HG02884 (cell line): ENCODE results near the gene USP31.
"Not testable (repeated sequence)": the region's sequence is repeated elsewhere in the genome, so short reads cannot be mapped to it uniquely, and the experiment has no call there.

Source experiments
- ATAC-seq: cut with Tn5 transposase; IDR thresholded peaks from one replicate; pipeline ENCODE4 v1.9.1; 2021; ENCODE audit warnings: mild to moderate bottlenecking, moderate library complexity; ENCODE audit not compliant: unreplicated experiment

USP31 gene

DNA sequence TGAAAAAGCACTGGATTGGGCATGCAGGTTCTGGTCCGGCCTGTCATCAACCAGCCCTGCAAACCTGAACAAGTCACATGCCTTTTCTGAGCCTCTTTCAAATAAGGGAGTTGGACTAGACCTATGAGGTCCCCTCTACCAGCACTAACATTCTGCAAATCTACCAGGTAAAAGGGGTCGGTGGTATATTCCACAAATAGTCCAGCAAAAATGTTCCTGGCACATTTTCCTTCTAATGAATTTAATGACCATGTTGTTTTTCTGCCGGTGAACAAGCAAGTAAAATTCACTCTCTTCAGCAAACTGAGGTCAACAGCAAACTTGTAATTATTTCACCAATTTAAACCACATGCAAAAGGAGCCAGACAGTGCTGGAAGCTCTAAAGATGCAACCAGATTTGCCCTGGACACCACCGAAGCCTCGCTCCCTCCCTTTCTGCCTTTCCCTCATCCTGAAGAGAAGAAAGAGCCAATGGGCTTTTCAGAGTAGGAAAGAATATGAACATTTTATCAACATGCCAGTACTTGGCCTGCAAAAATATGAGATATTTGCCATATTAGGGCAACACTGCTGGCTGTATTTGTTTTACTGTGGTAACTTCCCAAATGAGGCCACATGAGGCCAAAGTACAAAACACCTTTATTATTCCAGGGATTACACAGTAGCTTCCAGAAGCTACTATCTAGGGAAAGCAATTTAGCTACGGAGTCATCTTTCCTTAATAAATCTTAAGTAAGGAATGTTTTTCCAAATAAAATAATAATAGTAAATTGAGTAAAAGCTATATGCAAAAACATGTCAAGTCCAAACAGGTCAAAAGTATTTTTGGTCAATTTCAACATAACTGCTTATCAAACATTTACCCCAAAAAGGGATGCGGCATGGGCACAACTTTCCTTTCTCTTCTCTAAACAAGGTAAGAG is 45.0 kb downstream of the USP31 start:
- ATAC-seq = no peak

DNA sequence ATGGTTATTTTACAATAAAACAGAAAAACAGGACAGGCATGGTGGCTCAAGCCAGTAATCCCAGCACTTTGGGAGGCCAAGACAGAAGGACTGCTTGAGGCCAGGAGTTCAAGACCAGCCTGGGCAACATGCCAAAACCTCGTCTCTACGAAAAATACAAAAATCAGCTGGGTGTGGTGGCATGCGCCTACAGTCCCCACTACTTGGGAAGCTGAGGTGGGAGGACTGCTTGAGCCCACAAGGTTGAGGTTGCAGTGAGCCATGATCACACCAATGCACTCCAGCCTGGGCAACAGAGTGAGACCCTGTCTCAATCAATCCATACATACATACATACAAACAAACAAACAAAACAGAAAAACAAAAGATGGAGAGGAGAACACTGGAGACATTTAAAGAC is 45.6 kb downstream of the USP31 start:
- no peak for ATAC-seq

DNA sequence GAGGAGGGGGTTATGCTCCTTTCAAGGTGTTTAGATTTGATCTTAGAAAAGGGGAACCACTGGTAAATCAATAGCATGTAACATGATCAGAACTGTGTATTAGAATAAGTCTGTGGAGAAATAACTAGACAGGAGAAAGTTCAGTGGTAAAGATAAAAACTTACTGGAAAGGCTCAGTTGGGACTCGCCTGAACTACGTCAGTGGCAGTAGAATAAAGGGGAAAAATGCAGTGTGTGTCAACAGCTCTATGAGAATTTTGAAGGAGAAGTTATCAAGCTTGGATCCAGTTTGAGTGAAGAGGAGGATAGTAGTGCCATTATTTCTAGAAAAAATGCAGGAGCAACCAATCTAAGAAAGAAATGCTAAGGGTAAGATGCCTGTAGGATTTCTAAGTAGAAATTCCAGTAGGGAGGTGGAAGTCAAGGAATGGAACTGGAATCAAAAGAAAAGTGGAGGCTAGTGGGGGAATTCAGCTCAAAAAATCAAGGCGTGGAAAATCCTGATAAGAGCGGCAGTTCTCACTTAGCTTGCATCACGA is 48.2 kb downstream of the USP31 start:
- no peak for ATAC-seq

DNA sequence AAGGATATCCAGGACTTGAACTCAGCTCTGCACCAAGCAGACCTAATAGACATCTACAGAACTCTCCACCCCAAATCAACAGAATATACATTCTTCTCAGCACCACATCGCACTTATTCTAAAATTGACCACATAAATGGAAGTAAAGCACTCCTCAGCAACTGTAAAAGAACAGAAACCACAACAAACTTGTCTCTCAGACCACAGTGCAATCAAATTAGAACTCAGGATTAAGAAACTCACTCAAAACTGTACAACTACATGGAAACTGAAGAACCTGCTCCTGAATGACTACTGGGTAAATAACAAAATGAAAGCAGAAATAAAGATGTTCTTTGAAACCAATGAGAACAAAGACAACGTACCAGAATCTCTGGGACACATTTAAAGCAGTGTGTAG is 52.8 kb downstream of the USP31 start:
- ATAC-seq = not testable (repeated sequence)

DNA sequence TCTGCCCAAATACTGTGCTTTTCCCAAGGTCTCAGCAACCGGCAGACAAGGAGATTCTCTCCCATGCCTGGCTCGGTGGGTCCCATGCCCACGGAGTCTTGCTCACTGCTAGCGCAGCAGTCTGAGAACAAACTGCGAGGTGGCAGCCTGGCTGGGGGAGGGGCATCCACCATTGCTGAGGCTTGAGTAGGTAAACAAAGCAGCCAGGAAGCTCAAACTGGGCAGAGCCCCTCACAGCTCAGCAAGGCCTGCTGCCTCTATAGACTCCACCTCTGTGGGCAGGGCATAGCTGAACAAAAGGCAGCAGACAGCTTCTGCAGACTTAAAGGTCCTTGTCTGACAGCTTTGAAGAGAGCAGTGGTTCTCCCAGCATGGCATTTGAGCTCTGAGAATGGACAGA is 55.1 kb downstream of the USP31 start:
- ATAC-seq = not testable (repeated sequence)

DNA sequence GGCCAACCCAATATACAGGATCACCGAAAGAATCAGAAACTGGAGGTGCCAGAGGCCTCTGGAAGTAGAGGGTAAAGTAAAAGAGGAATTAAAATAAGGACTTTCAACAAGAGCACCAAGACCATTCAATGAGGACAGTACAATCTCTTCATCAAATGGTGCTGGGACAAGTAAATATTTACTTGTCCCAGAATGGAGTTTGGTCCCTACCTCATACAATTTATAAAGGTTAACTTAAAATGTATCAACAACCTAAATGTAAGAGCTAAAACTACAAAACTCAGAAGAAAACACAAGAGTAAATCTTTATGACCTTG is 56.5 kb downstream of the USP31 start:
- no peak for ATAC-seq

DNA sequence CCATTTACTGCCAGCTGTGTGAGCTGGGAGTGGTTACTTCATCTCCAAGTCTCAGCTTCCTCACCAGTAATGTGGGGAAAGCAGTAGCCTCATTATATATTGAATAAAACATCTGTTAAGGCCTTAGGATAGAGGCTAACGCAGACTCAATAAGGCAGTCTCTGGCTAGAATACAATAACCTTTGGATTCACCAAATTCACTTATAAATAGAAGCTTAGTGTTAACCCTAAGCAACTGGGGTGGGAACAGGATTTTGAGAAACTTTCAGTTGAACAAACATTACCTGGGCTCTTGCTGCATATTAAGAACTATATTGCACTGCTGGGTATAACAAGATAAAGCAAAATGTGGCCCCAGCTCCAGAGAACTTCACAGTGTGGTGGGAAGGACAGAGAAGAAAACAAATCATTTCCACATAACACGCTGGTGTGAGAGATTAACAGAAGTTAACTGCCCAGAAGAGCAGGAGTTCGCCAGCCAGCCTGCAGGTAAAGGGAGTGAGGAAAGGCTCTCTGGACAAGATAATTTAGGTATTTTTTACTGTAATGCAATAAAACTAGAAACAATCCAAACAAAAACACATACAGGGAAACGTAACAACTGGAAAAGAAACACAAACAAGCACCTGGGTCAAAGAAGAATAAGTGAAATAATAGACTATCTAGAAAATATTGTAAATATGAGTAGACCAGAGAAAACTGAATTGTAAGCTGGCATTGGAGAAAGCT is 57.0 kb downstream of the USP31 start:
- no peak for ATAC-seq

DNA sequence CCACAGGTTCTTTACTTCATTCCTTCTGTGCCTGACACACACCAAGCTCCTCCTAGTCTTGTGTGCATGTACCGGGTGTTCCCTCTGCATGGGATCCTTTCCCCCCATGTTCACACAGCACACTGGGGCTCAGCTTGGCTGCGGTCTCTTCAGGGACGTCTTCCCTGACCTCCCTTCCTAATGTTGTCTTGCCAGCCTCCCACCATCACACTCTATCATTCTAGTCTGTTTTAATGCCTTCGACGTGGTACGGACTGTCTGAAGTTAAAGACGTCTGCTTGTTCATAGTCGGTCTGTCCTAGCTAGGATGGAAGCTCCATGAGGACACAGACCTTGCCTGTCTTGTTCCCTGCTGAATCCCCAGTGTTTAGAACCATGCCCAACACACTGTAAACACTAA is 60.1 kb downstream of the USP31 start:
- no peak for ATAC-seq

DNA sequence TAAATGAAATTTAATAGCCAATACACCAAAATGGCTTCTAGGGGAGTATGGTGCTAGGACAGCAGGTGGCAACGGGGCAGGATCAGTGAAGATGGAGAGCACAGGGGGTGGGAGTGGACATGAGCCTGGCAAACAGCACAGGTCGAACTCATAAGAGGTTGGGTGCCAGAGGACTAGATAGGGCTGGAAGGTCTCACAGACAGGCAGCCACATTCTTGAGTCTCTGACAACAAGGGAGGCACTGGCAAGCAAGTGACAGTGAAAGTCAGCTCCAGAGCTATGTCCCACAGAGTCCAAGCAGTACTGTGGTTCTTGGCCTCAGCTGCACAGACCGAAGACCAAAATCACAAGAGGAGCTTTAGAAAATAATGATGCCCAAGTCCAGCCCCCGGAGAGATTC is 61.2 kb downstream of the USP31 start:
- no peak for ATAC-seq

DNA sequence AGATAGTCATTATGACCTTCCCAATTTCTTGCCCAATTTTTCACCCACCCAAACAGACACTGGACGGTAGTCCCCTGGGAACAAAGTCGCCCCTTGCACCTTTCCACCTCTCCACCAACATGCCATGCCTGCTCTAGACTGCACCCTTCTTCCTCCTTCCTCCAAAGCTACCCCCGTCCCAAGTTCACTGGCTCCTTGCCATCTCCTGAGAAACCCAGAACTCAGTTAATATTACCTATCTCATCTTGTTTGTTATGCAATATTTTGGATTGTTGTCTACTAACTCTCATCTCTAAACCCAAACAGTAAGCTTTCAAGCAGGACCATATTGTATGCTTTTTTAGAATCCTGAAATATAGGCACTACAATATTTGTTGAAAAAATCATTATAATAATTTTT is 63.3 kb downstream of the USP31 start:
- no peak for ATAC-seq

DNA sequence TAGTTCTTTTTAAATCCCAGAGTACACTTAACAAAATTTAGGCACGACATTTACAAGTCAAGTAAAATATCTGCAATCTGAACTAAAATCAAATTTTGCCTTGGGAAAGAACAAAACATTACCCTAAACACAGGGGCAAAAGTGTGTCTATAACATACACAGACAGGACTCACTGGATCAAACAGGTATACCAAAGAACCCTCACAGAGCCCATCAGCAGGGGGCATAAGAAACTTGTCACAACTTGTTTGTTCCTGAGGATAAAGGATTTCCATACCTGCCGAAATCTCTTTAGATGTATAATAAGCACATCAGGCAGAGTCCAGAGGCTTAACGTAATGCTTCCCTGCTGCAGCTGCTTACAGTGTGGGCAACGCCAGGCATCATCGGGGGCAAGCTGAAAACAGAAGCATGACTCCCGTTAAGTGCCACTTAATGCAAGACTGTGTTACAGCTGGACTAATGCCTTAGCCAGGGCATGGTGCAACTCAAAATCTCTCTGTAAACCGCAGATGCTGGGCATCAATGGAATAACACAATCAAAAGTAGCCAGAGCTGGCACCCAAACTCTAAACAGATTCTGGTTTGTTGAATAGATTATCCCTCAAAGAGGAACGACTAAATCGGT is 67.0 kb downstream of the USP31 start:
- ATAC-seq = no peak

DNA sequence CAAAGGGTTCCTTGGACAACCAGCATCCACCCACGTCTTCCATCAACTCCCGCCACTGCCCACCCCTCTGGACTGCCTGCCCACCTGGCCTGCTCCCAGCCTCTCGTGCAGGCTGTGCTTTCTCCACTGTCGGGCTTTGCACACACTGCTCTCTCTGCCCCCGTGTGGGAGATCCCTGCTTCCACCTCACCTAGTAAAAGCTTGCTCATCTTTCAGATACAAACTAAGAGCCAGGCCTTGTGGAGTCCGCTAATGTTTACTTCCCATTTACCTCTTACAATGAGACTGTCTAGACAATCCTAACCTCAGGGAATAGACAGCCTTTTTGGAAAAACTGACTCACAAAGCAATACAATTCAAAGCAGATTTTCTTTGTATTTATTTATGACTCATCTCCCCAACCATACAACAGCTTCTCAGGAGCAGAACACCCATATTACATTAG is 67.6 kb downstream of the USP31 start:
- ATAC-seq = no peak

DNA sequence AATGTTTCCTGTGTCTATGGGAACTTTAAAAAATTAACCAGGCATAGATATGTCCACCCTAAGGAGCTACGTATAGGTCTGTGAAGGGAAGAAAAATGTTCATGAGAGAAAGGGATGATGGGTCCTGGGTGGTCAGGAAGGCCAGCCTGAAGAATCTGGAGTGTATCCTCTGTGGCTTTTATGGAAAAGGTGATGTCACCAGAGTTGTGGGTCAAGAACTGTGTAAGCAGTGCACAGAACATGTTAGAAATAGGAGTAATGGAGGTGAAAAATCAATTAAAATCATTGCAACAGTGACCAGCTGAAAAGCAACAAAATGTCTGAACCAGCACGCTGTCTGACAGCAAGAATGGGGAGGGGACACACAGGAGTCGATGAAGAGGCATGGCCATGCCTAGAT is 68.5 kb downstream of the USP31 start:
- no peak for ATAC-seq

DNA sequence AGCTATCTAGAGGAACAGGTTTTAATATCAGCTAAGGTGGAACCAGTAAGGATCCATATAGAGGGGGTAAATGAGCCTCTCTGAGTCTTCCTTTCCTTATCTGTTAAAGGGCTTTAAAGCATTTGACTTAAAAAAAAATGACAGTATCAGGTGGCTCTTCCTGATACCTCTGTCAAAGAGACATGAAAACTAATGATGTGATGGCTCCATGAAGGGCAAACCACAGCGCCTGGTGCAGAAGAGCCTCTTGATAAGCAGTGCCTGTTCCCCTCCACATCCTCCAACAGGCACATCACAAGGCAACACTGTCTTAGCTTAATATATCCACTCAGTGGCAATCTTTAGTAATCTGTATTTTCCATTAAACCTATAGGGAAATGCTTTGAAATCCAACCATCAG is 68.9 kb downstream of the USP31 start:
- ATAC-seq = no peak

DNA sequence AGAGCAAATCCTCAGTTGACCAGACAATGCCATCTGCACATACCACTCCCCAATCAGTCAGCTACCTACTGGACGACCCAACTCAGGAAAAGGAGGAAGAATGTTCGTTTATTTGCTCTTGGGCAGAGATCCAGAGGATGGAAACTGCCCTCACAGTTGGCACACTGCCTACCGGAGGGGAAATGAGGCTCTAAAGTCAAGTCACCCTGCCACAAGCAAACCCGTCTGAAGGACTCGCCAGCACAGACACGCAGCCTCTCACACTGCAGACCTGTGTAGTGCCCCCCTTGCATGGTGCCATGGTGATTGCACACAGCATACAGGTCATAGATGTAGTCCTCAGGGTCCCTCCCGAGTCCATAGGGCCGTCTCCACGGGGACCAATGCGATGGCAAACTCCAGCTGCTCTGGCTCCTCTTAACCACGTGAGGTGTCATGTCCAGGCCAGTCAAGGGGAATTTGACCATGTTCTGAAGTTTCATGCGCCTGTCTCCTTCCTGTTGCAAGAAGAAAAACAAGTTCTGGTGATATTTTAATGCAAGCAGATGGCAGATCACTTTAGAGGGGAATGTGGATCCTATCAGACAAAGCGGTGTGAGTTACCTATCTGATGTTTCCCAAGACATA is 69.5 kb downstream of the USP31 start:
- ATAC-seq = no peak

DNA sequence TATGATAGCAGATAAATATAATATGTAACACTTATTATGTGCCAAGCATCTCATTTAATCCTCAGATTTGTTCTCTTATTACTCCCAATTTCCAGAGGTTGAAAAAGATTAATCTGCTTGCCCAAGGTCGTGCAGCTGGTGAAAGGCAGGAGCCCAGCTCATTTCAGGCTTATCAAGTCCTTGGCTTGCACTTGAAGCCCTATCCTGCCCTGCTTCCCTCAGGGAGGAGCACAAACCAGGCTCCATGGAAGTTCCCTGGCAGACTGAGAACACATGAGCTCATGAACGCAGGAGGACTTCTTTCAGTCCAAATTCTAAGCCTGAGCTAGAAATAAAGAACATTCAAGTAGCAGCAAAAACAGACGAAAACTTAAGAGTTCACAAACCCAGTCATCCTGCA is 74.8 kb downstream of the USP31 start:
- ATAC-seq = no peak

DNA sequence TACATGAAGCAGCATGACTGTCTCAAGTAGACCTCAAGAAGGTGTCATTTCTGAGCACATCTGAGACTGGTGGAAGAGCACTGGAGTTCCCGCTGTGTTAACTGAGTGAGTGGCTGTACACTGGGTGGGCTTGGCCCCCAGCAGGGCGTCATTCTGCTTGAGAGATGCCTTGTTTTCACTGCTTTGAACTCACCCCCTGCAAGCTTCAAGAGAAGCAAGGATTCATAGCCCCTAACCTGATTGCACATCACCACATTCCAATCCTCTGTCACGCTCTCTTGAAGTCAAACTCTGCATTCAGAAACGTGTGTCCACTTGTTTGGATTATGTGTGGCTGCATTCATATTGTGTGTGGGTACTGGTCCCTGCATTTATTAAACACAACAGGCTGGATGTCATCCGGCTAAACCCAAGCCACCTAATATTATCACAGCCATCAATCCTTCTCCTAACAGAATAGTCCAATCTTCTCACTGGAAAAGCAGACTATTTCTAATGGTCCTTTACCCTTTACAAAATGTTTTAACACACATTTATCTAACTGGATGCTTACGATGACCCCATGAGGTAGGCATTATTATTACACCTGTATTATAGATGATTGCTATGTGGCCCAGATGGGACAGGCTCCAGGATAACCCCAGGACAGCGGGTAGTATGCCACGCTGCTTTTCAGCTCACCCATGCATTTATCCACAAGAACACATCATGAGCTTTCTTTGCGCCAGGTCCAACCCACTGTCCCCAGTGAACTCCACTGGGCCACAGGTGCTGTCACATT is 76.3 kb downstream of the USP31 start:
- ATAC-seq = no peak

DNA sequence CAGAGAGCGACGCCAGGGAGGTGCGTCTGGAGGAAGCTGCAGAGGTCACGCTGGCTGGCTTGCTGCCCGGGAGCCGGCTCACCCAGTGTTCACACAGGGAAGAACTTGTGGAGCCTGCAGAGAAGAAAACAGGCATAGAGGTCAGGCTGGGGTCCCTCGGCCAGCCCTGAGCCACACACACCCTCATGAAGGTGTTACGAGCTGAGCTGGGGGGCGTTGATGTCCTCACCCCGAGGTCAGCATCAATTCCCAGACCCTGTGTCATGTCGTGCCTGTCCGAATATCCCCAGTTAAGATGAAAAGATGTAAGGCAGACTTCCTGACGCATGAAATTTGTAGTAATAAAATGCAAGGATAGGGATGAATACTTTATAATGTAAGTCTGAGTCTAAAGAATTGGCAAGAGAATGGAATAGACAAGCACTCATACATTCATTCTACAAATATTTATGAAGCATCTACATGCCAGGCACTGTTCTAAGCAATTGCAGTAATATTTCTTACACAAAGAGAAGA is 77.1 kb downstream of the USP31 start:
- ATAC-seq = no peak

DNA sequence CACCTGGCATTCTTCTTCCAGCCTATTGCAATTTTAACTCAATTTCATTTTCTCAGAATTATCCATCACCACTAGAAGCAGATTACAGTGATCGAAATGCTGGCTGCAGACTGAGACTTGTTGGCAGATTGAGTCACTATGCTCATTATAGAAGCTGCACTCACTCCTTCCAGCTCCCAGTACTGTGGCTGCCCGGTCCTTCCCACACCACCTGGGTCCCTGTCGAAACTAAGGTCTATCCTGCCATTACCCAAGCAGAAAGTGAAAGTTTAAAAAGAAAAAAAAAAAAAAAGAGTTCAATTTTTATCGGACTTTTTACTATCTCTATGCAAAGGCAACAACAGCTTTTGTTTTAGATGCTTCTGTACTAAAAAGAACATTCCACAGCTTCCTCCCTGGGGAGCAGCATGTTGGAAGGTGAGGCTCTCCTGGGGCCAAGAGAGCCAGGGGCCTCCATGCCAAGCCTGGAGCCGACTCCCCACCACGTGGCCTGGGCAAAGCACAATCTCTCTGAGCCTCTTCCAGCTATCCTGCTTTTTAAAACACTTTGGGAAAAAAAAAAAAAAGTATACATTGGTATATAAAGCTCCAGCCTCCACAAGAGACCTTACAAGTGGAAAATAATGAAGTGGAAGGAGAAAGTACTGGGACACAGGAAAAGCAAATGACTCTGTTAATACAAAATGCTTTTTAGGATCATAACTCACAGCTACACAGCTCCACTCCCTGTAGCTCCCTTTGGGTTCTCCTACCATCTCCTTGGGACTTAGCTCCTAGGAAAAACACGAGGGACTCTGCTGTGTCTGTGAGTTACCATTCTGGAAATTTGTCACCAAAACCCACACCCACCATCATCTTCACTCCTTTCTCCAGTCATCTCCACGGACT is 77.8 kb downstream of the USP31 start:
- no peak for ATAC-seq
